HG02642 (cell line): ENCODE measurements around the gene APP.

Experiments used
- ATAC-seq: cut with Tn5 transposase; IDR thresholded peaks from one replicate; pipeline ENCODE4 v1.9.1; 2021; ENCODE audit warnings: mild to moderate bottlenecking; ENCODE audit not compliant: unreplicated experiment, poor library complexity

The APP gene

GRCh38 chr21:25960402-25960801 lies 210.2 kb downstream of the APP start:
- ATAC-seq, result no peak

- ATAC-seq, result no peak
Measured at GRCh38 chr21:25959799-25960198, 210.8 kb downstream of the APP start.

GRCh38 chr21:25956993-25957714 lies 213.4 kb downstream of the APP start:
- ATAC-seq, result no peak

- no peak for ATAC-seq
Measured at GRCh38 chr21:25955646-25956045, 214.9 kb downstream of the APP start.

GRCh38 chr21:25953659-25954058 lies 216.9 kb downstream of the APP start:
- no peak for ATAC-seq

GRCh38 chr21:25953196-25953595 lies 217.4 kb downstream of the APP start:
- ATAC-seq, result no peak

GRCh38 chr21:25952306-25952705 lies 218.3 kb downstream of the APP start:
- no peak for ATAC-seq

- ATAC-seq, result no peak
Measured at GRCh38 chr21:25949701-25950100, 220.9 kb downstream of the APP start.

GRCh38 chr21:25944672-25945213 lies 225.8 kb downstream of the APP start:
- ATAC-seq, result no peak

- no peak for ATAC-seq
Measured at GRCh38 chr21:25944082-25944481, 226.5 kb downstream of the APP start.

GRCh38 chr21:25942135-25942534 lies 228.4 kb downstream of the APP start:
- no peak for ATAC-seq

- no peak for ATAC-seq
Measured at GRCh38 chr21:25939396-25939761, 231.2 kb downstream of the APP start.

GRCh38 chr21:25938658-25939395 lies 231.7 kb downstream of the APP start:
- no peak for ATAC-seq

- no peak for ATAC-seq
Measured at GRCh38 chr21:25936776-25937175, 233.8 kb downstream of the APP start.

GRCh38 chr21:25934771-25935224 lies 235.8 kb downstream of the APP start:
- ATAC-seq, result no peak

- ATAC-seq, result no peak
Measured at GRCh38 chr21:25934130-25934529, 236.4 kb downstream of the APP start.

- ATAC-seq, result no peak
Measured at GRCh38 chr21:25931765-25932164, 238.8 kb downstream of the APP start.

GRCh38 chr21:25929856-25930520 lies 240.6 kb downstream of the APP start:
- no peak for ATAC-seq

- no peak for ATAC-seq
Measured at GRCh38 chr21:25927195-25927880, 243.2 kb downstream of the APP start.

GRCh38 chr21:25925936-25926335 lies 244.6 kb downstream of the APP start:
- ATAC-seq, result no peak
